EL (cell line): ENCODE measurements around the gene HCRTR1.

ENCODE experiments used
- DNase-seq: peaks from one replicate; pipeline ENCODE4 v3.0.0-alpha.2; 2016

HCRTR1 gene

DNA sequence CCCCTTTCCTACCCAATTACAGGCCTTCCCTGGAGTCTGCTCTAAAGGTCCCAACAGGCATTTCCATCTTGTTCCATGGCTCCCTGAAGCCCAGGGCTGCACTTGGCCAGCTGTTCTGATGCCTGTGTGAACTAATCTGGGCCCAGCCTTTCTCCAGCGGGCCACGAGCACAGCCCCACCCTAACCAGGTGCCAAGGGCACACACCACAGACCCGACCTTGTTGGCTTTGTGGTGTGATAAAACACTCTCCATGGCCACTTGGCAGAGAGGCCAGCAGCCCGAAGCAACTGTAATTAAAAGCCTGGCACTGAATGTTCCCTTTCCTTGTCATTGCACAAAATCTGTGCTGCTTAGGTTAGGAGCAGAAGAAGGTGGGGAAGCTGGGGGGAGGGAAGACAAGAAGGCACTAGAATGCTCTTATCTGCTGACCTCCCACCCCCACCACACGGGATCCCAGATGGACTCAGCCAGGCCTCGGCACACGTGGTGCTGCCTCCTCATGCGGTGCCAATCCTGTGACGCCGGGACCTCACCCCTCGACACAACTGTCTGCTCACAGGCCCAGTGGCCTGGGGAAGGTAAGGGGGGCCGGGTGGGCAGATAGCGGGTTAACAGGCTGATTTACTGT, 9.9 kb downstream of the HCRTR1 start:
- no peak for DNase-seq

GRCh38 chr1:31627930-31628559, 10.6 kb downstream of the HCRTR1 start:
- DNase-seq: no peak

DNA sequence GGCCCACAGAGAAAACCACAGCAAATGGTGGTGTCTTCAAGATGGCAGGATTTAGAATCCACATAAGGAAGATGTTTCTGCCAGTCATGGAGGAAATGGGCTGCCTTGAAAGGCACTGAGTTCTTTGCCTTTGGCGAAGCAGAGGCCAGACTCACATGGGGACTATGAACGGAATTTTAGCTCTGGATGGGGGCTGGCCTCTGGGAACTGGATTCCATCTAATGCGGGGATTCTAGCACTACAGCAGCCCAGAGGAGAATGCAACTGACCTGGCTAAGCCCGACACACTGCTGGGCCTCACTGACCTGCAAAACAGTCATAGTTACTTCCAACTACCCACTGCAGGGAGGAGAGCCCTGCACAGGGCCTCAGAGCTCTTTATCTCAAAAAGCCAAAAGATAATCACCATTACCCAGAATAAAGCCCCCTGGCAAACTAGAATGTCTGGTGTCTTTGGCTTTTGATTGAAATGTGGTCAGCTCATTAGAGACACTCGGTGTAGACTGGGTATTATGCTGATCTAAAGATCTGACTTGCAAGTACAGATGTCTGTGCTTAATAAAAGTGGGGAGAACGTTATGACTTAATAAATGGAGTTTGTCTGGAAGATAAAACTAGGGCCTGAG, 11.6 kb downstream of the HCRTR1 start:
- no peak for DNase-seq

DNA sequence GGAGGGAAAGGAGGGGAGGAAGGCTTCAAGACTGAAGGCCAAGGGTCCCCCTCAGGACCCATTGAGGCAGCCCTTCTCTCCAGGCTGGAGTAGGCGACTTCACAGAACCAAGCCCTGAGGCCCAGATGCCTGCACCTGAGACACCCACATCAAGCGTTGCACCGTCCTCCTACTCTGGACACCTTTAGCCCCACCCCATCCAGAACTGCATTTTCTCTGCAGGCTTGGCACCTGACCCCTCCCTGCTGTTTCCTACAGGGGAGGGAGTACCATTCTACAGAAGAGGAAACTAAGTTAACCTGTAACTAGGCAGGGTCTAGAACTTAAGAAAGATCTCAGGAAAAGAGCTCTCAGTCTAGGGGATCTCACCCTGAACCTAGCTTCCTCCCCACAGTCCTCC, 15.2 kb downstream of the HCRTR1 start:
- DNase-seq: no peak

DNA sequence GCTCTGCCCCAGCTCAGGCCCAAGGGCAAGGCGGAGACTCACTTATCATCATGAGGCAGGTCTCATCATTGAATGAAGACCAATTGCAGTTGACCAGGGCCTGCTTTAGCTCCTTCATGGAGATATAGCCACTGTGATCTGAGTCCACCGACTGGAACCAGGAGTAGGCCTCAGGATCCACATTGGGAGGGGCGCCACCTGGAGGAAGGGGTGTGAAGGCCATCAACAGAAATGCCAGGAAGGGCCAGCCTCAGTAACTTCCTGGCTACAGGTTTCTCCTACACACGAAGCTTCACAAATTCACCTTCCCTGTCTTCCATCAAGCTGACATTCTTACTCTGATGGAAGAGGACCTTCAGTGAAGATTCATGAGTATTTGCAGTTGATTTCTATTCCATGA, 15.6 kb downstream of the HCRTR1 start:
- peak; percentile 44 for DNase-seq

DNA sequence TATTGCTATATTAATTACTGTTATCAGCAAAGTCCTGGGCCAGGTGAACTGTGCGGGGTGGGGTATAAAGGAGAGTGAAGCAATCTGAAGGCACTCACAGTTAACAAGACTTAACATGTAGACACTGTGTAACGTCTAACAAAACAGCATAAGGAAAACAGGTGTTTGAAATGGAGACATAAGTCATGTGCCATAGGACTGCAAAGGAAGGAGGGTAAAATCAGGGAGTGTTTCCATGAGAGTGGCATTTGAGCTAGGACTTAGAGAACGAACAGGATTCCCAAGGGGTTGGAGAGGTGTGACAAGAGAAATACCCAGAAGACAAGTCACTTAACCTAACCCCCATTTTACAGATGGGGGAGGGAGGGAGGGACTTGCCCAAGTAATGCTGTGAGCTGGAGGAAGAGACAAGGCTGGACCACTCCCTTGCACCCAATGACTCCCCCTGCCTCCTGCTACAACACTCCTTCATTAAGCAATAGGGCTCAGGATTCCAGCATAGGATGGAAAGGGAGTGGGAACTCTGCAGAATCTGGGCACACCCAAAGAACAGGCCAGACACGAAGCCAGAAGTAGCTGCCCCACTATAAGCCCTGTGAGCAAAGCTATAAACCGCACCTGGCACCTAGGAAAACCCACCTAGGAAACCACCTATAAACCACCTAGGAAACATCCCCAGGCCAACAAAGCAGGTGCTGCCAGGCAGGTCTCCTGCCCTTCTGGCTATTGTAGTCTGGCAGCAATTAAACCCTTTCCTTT, 20.6 kb downstream of the HCRTR1 start:
- DNase-seq: no peak

DNA sequence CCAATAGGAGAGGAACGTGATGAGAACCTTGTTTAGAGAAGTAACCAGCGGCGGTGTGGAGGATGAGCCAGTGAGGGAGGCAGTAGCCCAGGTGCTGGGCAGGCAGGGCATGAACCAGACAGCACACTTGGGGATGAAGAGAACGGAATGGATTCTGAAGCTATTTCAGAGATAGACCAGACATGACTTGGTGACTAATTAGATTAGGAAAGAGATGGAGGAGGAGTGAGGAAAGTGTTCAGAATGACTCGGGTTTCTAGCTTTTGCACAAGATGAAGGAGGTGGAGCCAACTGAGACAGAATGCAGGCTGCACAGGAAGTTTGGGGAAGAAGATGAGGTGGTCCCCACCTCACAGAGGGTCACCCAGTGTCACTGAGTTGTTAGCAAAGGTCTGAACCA, 22.1 kb downstream of the HCRTR1 start:
- peak; percentile 54 for DNase-seq

GRCh38 chr1:31640179-31640578, 22.7 kb downstream of the HCRTR1 start:
- no peak for DNase-seq

GRCh38 chr1:31640964-31641363, 23.5 kb downstream of the HCRTR1 start:
- no peak for DNase-seq

DNA sequence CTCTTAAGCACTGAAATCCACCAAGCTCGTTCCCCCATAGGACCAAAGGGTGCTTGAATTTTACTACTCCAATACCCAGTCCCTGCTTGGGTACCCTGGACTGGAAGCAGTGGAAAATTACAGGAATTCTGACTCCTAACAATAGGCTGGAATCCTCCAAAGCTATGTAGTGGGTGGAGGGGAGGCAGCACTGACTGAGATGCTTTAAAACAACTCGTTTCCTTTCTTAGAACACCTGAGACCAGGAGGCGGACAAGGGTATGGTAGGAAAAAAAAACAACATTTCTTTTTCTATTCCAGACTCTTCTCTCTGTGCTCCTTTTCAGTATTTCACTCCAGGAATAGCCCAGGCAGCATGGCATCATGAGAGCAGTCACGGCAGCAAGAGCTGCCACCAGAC, 24.9 kb downstream of the HCRTR1 start:
- DNase-seq: no peak

DNA sequence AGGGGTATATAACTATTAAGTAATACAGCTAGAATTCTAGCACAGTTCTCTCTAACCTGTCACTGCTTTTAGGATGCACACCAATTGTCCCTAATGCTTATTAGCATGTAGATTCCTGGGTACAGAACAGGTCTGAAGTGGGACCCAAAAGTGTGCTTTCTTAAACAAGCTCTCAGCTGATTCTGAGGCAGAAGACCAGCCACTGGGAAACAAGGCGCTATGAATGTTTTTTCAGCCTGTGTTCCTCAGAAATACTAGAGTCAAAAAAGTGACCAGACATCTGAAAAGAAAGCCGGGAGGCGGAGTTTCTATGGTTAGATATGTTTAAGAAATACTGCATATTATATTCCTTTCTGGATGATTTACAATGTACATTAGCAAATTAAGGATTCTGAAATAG, 25.4 kb downstream of the HCRTR1 start:
- DNase-seq: no peak

DNA sequence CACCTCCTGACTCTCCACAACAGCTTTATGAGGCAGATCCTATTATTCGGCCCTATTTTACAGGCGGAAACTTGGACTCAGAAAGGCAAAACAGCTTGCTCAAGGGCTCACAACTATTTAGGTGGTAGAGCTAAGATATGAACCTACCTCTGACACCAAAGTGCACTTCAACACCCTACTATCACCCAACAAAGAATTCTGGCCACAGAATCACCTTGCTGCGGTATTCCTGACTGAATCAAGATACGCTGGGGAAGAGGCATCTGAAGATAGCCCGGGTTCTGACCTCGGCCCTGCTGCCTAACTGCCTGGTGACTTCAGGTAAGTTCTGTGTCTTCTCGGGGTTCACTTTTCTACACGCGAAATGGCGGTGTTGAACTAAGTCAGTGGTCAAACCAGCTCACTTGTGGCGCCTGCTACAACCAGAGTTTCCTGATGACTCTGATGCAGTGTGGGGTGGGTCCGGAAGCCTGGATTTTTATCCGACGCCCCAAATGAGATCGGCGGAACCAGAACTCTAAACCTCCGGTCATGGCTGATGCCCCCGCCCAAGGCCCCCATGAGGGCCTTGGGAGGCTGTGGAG, 26.6 kb downstream of the HCRTR1 start:
- no peak for DNase-seq

DNA sequence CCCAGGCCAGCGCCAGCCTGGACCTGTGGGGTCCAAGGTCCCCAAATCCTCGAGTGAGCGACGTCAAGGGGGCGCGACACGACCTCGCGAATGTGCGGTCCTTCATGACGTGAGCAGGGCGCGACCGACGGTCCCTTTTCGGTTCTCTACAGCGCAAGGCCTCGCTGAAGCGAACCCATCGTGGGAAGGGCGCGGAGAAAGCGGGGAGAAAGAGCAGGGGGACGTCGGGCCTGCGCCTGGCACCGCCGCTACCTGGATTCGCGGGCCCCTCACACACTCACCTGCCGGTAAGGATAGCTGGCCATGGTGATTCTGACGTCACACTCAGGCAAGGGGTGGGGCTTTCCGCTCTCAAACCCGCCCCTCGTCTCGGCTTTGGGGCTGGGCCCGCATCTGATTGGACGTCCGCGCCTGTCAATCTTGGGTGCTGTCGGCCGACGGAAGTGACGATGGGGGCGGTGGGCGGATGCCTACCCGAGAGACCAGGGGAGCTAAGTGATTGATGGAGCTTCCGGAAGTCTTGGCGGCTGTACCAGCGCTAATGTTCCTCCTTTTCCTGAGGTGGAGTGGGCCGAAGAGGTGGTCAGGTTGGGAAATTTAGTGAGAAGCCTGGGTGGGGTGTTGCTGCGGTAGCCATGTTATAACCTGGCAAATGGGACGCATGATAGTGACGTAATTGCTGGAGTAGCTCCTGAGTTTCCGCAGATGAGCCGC, 27.2 kb downstream of the HCRTR1 start, which contains the start of gene PEF1:
Gene PEF1 (minus strand): TSS at position 317 of the 714 bp plus-strand sequence. CDS start 12 bp downstream, at position 305.
- DNase-seq: peak; percentile 98

DNA sequence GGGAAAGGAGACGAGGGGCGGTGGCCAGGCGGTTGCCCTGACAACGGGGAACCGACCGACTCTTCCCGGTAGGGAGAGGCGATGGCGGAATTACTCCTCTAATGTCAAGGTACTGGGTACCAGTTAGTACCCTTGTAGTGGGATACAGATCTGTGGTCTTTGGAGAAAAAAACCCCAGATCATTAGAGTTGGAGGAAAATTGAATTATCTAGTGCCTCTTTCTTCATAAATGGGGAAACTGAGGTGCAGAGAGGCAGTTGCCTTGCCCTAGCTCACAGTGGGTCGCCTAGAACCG, 27.7 kb downstream of the HCRTR1 start:
- DNase-seq: no peak

GRCh38 chr1:31646259-31646960, 28.9 kb downstream of the HCRTR1 start:
- DNase-seq: no peak

- DNase-seq: peak; percentile 66
Observed at GRCh38 chr1:31647106-31647505, 29.6 kb downstream of the HCRTR1 start.

- DNase-seq: no peak
Observed at GRCh38 chr1:31648190-31648589, 30.7 kb downstream of the HCRTR1 start.

- no peak for DNase-seq
Observed at GRCh38 chr1:31648641-31649357, 31.3 kb downstream of the HCRTR1 start.

DNA sequence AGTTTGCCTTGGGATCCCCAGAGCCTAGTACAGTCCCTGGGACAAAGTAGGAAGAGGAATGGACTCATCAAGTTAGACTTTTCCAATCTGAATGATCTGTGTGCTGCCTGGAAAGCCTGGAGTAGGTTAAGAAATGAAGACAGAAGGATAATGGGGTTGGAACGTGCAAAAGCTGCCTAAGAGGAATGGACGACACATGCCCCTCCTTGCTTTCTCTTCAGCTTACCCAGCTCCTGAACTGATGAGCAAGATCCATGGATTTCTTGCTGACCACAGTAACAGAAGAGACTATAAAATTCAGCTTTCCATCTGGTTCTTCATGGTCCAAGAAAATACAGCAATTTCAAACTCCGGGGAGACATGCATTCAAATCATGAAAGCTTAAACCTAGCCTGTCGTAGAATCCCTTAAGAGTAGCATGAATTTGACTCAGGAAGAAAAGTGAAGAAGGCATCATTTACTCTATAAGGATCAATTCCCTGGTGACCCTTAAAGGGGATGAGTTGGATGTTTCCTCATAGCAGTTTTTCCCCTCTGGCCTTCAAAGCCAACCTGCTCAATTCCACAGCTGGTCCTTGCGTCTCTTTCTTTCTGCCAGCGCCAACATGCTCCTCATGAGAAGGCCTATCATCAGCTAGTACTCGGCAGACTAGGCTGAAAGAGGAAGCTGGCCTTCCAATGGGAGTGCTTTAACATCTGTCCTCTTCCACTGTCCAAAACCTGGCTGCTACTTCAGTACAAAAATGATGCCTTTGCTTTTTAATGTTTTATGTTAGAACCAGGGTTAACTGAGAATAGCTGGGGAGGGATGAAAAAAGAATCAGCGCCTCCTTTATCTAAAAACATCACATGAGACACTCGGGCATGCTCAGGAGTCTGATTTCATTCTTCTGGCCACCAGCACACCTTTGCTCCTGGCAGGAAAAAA, 32.9 kb downstream of the HCRTR1 start:
- no peak for DNase-seq

GRCh38 chr1:31651089-31651420, 33.6 kb downstream of the HCRTR1 start:
- DNase-seq: no peak
